Endometrium (tissue), 2 donors: ENCODE data around the gene UNC93B1.
"Not testable (repeated sequence)": the region's sequence is repeated elsewhere in the genome, so short reads cannot be mapped to it uniquely, and the experiment has no call there.

Source experiments
- FAIRE-seq: peaks from 2 replicates; lab custom pipeline; 2012; peaks lifted over from hg19 to GRCh38; lab: Jason Lieb, UNC
- donor health status: control.
- donor health status: control.

The UNC93B1 gene

GRCh38 chr11:67991347-67992121 lies 12.4 kb downstream of the UNC93B1 start:
- not testable (repeated sequence) for FAIRE-seq

- FAIRE-seq = not testable (repeated sequence)
Measured at GRCh38 chr11:67990546-67991346, 13.2 kb downstream of the UNC93B1 start.

GRCh38 chr11:67985302-67985701 lies 18.6 kb downstream of the UNC93B1 start:
- not testable (repeated sequence) for FAIRE-seq

GRCh38 chr11:67983951-67984350 lies 19.9 kb downstream of the UNC93B1 start:
- FAIRE-seq = no peak

GRCh38 chr11:67982255-67982857 lies 21.5 kb downstream of the UNC93B1 start:
- FAIRE-seq = not testable (repeated sequence)

- not testable (repeated sequence) for FAIRE-seq
Measured at GRCh38 chr11:67981226-67981625, 22.7 kb downstream of the UNC93B1 start.

GRCh38 chr11:67978766-67979418 lies 25.0 kb downstream of the UNC93B1 start:
- FAIRE-seq = not testable (repeated sequence)

- FAIRE-seq = not testable (repeated sequence)
Measured at GRCh38 chr11:67974746-67975145, 29.2 kb downstream of the UNC93B1 start.

GRCh38 chr11:67965830-67966348 lies 38.0 kb downstream of the UNC93B1 start:
- not testable (repeated sequence) for FAIRE-seq

GRCh38 chr11:67964746-67965145 lies 39.2 kb downstream of the UNC93B1 start:
- FAIRE-seq = not testable (repeated sequence)

GRCh38 chr11:67963879-67964278 lies 40.0 kb downstream of the UNC93B1 start:
- not testable (repeated sequence) for FAIRE-seq

- not testable (repeated sequence) for FAIRE-seq
Measured at GRCh38 chr11:67963217-67963616, 40.7 kb downstream of the UNC93B1 start.

- FAIRE-seq = not testable (repeated sequence)
Measured at GRCh38 chr11:67956236-67956635, 47.7 kb downstream of the UNC93B1 start.

GRCh38 chr11:67955461-67956007 lies 48.4 kb downstream of the UNC93B1 start:
- FAIRE-seq = not testable (repeated sequence)

- FAIRE-seq = not testable (repeated sequence)
Measured at GRCh38 chr11:67954971-67955370, 48.9 kb downstream of the UNC93B1 start.

- FAIRE-seq = not testable (repeated sequence)
Measured at GRCh38 chr11:67954251-67954650, 49.6 kb downstream of the UNC93B1 start.

- FAIRE-seq = not testable (repeated sequence)
Measured at GRCh38 chr11:67950705-67951104, 53.2 kb downstream of the UNC93B1 start.

- FAIRE-seq = not testable (repeated sequence)
Measured at GRCh38 chr11:67947785-67948184, 56.1 kb downstream of the UNC93B1 start.

- not testable (repeated sequence) for FAIRE-seq
Measured at GRCh38 chr11:67946403-67946802, 57.5 kb downstream of the UNC93B1 start.

- not testable (repeated sequence) for FAIRE-seq
Measured at GRCh38 chr11:67943406-67943805, 60.5 kb downstream of the UNC93B1 start.
